H1 (cell line): Measurements from ENCODE around the gene ARHGAP25.

Source experiments
- CTCF ChIP-seq, 3 experiments: IDR thresholded peaks; 1 replicate in 2 of 3; 2 replicates in 1 of 3; pipeline versions ENCODE4 v1.5.1 to v1.6.1; 2011; ENCODE audit warnings: low read length in 3 of 3, mild to moderate bottlenecking in 3 of 3, inconsistent platforms in 2 of 3, low read depth in 1 of 3, moderate library complexity in 1 of 3; ENCODE audit not compliant: insufficient read depth in 1 of 3; ENCODE audit errors: control extremely low read depth in 1 of 3
- MAX ChIP-seq: IDR thresholded peaks from 2 replicates; pipeline ENCODE4 v1.6.1; 2012; ENCODE audit warnings: inconsistent platforms
- POLR2A ChIP-seq, 2 experiments: IDR thresholded peaks; 1 replicate in 1 of 2; 2 replicates in 1 of 2; pipeline ENCODE4 v1.6.1; 2011; ENCODE audit warnings: low read depth in 2 of 2, low read length in 2 of 2, mild to moderate bottlenecking in 2 of 2; ENCODE audit errors: control extremely low read depth in 1 of 2
- TCF12 ChIP-seq: IDR thresholded peaks from 2 replicates; pipeline ENCODE4 v1.6.1; 2011; ENCODE audit warnings: low read depth, mild to moderate bottlenecking, low read length

- TF ChIP-seq MAX (no peak), CTCF (IDR thresholded peaks at IDR 0.05; ENCODE audit: control extremely low read depth in 1 of 3, insufficient read depth in 1 of 3, low read depth in 1 of 3, low read length in 3 of 3) (no peak), TCF12 (no peak), POLR2A (IDR thresholded peaks at IDR 0.05; ENCODE audit: control extremely low read depth in 1 of 2, low read depth in 2 of 2, low read length in 2 of 2) (no peak)
Measured at GRCh38 chr2:68770271-68771111, 35.9 kb downstream of the ARHGAP25 start.
